ENCODE measurements around the gene RRAGC. TPM values are rescaled to one million over a fixed set of nuclear protein-coding genes. Genes with fewer than 3 reads are reported as not detected.

Gene RRAGC
- total and polyA plus RNA-seq, 3 experiments from 2014 or later = 10.3 to 21.9 (median 20.6) TPM

DNA sequence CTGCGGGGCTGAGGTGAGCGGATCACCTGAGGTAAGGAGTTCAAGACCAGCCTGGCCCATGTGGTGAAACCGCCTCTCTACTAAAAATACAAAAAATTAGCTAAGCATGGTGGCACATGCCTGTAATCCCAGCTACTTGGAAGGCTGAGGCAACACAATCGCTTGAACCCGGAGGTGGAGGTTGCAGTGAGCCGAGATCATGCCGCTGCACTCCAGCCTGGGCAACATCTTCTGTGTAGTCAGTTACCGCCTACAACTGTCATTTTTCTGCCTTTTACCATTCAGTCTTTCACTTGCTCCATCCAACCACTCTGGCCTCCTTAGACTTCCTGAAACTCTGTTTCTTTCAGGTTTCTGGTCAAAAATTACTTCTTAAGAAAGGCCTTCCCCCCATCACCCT lies 11.4 kb upstream of the RRAGC start:
- CTCF ChIA-PET = no interaction called here

DNA sequence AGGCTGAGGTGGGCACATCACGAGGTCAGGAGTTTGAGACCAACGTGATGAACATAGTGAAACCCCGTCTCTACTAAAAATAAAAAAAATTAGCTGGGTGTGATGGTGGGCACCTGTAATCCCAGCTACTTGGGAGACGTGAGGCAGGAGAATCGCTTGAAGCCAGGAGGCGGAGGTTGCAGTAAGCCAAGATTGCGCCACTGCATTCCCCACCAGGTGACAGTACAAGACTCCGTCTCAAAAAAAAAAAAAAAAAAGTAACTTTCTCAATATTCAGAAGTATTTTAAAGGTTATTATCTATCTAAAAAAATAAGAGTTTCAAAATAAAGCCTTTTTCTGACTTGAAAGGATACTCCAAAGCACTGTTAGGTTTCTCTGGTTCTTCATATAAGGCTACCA lies 7.6 kb upstream of the RRAGC start:
- Mint-ChIP-seq H3K36me3 (peaks cover 0 to 51% (median 4%) of the 10 kb centered on the region in 3 donors), H3K27me3 (no peaks in the 10 kb centered on the region), H3K4me3 (no peak overlapping the region), H3K4me1 (peaks cover 28 to 52% (median 43%) of the 10 kb centered on the region in 3 donors), H3K9me3 (no peaks in the 10 kb centered on the region), H3K27ac (no peak overlapping the region)
- CTCF ChIA-PET = no interaction called here
- no peak for DNase-seq
- Histone ChIP-seq H3K27me3 (ENCODE audit: insufficient read depth, low read length, poor library complexity, severe bottlenecking) (no peaks in the 10 kb centered on the region), H3K9me3 (ENCODE audit: low read length) (no peaks in the 10 kb centered on the region), H3K27ac (ENCODE audit: low read depth, low read length) (no peak overlapping the region), H3K4me3 (ENCODE audit: low read length) (no peak overlapping the region), H3K4me1 (ENCODE audit: insufficient read depth, low read length) (peaks cover 7% of the 10 kb centered on the region), H3K36me3 (ENCODE audit: insufficient read depth, low read length) (no peaks in the 10 kb centered on the region)
- POLR2A ChIA-PET = no interaction called here

More for the DNA sequence above, 11.4 kb upstream of the RRAGC start:
- H3K27me3 ChIP-seq (ENCODE audit: insufficient read depth, low read length, poor library complexity, severe bottlenecking) = no peaks in the 10 kb centered on the region
- H3K27ac Mint-ChIP-seq = peak overlapping the region in 5 of 8 donors; percentile 32 to 90 (median 50)
- no peaks in the 10 kb centered on the region for H3K9me3 Mint-ChIP-seq
- H3K27me3 Mint-ChIP-seq = no peaks in the 10 kb centered on the region
- H3K36me3 Mint-ChIP-seq = peaks cover 0 to 26% (median 4%) of the 10 kb centered on the region in 3 donors
- H3K4me1 ChIP-seq (ENCODE audit: insufficient read depth, low read length) = peaks cover 17% of the 10 kb centered on the region
- H3K4me1 Mint-ChIP-seq = peaks cover 29 to 45% (median 38%) of the 10 kb centered on the region in 3 donors
- no peaks in the 10 kb centered on the region for H3K36me3 ChIP-seq (ENCODE audit: insufficient read depth, low read length)
- H3K9me3 ChIP-seq (ENCODE audit: low read length) = no peaks in the 10 kb centered on the region
- no peak for DNase-seq
- POLR2A ChIA-PET = interaction anchor here (0.6 kb wide), 1 partner anchor 311 kb away, joined by 3 read pairs; no protein-coding TSS in a partner anchor
- H3K4me3 Mint-ChIP-seq = peak overlapping the region in 5 of 7 donors; percentile 13 to 93 (median 90)
- no peak overlapping the region for H3K4me3 ChIP-seq (ENCODE audit: low read length)
- H3K27ac ChIP-seq (ENCODE audit: low read depth, low read length) = no peak overlapping the region

DNA sequence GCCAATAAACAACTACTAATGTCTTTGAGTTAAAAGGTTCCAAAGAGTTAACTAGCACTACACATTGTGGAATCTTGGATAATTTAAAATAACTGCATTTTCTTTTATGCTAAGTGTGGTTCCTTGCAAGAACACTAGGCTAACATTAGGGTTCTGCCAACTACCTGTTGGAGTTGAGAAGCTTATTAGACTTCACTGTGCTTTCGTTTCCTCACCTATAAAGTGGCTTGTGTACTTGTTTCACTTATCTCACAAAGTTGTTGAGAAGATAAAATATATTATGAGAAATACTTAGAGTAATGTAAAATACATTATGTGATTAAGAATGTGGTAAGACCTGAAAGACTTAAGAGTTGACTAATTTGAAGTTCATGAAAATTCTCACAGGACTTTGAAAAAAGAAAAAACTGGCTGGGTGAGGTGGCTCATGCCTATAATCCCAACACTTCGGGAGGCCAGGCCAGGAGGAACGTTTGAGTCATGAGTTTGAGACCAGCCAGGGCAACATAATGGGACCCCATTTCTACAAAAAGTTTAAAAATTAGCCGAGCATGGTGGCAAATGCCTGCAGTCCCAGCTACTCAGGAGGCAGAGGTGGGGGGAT lies 5.6 kb upstream of the RRAGC start:
- ChIA-PET CTCF (no interaction called here), POLR2A (no interaction called here)
- H3K27me3 ChIP-seq (ENCODE audit: insufficient read depth, low read length, poor library complexity, severe bottlenecking) = no peaks in the 10 kb centered on the region
- Mint-ChIP-seq H3K36me3 (peaks cover 0 to 49% (median 4%) of the 10 kb centered on the region in 3 donors), H3K27ac (peak overlapping the region in 1 of 8 donors; percentile 47), H3K4me1 (peaks cover 28 to 54% (median 47%) of the 10 kb centered on the region in 3 donors), H3K27me3 (no peaks in the 10 kb centered on the region), H3K4me3 (no peak overlapping the region), H3K9me3 (no peaks in the 10 kb centered on the region)
- DNase-seq = no peak
- peaks cover 7% of the 10 kb centered on the region for H3K4me1 ChIP-seq (ENCODE audit: insufficient read depth, low read length)
- H3K27ac ChIP-seq (ENCODE audit: low read depth, low read length) = no peak overlapping the region
- H3K9me3 ChIP-seq (ENCODE audit: low read length) = no peaks in the 10 kb centered on the region
- no peaks in the 10 kb centered on the region for H3K36me3 ChIP-seq (ENCODE audit: insufficient read depth, low read length)
- no peak overlapping the region for H3K4me3 ChIP-seq (ENCODE audit: low read length)

DNA sequence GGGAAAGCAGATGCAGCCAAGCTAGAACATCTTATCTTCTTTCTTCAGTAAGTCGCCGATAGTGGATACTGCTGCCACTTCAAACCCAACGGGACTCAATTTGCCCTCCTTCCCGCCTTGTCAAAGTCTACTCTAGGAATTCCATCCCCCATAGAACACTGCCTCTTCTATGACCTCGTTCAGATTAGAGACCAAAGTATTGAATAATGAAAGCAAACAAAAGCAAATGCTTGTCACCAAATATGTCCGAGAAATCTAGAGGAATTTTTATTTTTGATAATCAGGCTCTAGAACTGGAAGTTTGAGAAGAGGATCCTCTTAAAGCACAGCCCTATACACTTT lies 853 bp upstream of the RRAGC start:
- CTCF ChIA-PET = interaction anchor here (1.1 kb wide), 2 partner anchors 105 to 239 kb away, joined by 3 read pairs; no protein-coding TSS in a partner anchor
- H3K9me3 Mint-ChIP-seq = no peaks in the 10 kb centered on the region
- peak overlapping the region; percentile 34 to 95 (median 92) for H3K27ac Mint-ChIP-seq
- peaks cover under 1% of the 10 kb centered on the region for H3K36me3 ChIP-seq (ENCODE audit: insufficient read depth, low read length)
- H3K9me3 ChIP-seq (ENCODE audit: low read length) = no peaks in the 10 kb centered on the region
- peaks cover 0 to 47% (median 4%) of the 10 kb centered on the region in 3 donors for H3K36me3 Mint-ChIP-seq
- H3K27me3 ChIP-seq (ENCODE audit: insufficient read depth, low read length, poor library complexity, severe bottlenecking) = no peaks in the 10 kb centered on the region
- no peaks in the 10 kb centered on the region for H3K27me3 Mint-ChIP-seq
- peak overlapping the region; percentile 90 to 97 (median 94) for H3K4me3 Mint-ChIP-seq
- H3K4me3 ChIP-seq (ENCODE audit: low read length) = peak overlapping the region; percentile 85
- H3K27ac ChIP-seq (ENCODE audit: low read depth, low read length) = peak overlapping the region; percentile 26
- DNase-seq = no peak
- peaks cover 42 to 80% (median 74%) of the 10 kb centered on the region in 3 donors for H3K4me1 Mint-ChIP-seq
- H3K4me1 ChIP-seq (ENCODE audit: insufficient read depth, low read length) = peaks cover 22% of the 10 kb centered on the region
- POLR2A ChIA-PET = no interaction called here

GRCh38 chr1:38858833-38859560 lies 575 bp downstream of the RRAGC start:
- H3K27ac Mint-ChIP-seq = peak overlapping the region; percentile 54 to 94 (median 90)
- POLR2A ChIA-PET = interaction anchor here (1.2 kb wide), 1 partner anchor 118 kb away, joined by 5 read pairs; no protein-coding TSS in a partner anchor

GRCh38 chr1:38852780-38853179 lies 6.8 kb downstream of the RRAGC start:
- Mint-ChIP-seq H3K36me3 (peaks cover 0 to 65% (median 22%) of the 10 kb centered on the region in 3 donors), H3K4me3 (no peak overlapping the region), H3K9me3 (no peaks in the 10 kb centered on the region), H3K27ac (peak overlapping the region in 5 of 8 donors; percentile 1 to 77 (median 34)), H3K27me3 (no peaks in the 10 kb centered on the region), H3K4me1 (peaks cover 23 to 47% (median 47%) of the 10 kb centered on the region in 3 donors)
- DNase-seq = no peak
- Histone ChIP-seq H3K4me1 (ENCODE audit: insufficient read depth, low read length) (peaks cover 1% of the 10 kb centered on the region), H3K4me3 (ENCODE audit: low read length) (no peak overlapping the region), H3K36me3 (ENCODE audit: insufficient read depth, low read length) (peaks cover 14% of the 10 kb centered on the region), H3K27me3 (ENCODE audit: insufficient read depth, low read length, poor library complexity, severe bottlenecking) (no peaks in the 10 kb centered on the region), H3K27ac (ENCODE audit: low read depth, low read length) (no peak overlapping the region), H3K9me3 (ENCODE audit: low read length) (no peaks in the 10 kb centered on the region)
- CTCF ChIA-PET = no interaction called here
- POLR2A ChIA-PET = no interaction called here

More at GRCh38 chr1:38858833-38859560, 575 bp downstream of the RRAGC start:
- H3K36me3 ChIP-seq (ENCODE audit: insufficient read depth, low read length) = peaks cover 6% of the 10 kb centered on the region
- H3K9me3 ChIP-seq (ENCODE audit: low read length) = no peaks in the 10 kb centered on the region
- H3K27ac ChIP-seq (ENCODE audit: low read depth, low read length) = peak overlapping the region; percentile 58
- peak in 3 of 5 donors; percentile 21 to 63 (median 32) for DNase-seq
- Mint-ChIP-seq H3K36me3 (peaks cover 0 to 47% (median 9%) of the 10 kb centered on the region in 3 donors), H3K4me1 (peaks cover 46 to 82% (median 76%) of the 10 kb centered on the region in 3 donors), H3K27me3 (no peaks in the 10 kb centered on the region), H3K9me3 (no peaks in the 10 kb centered on the region), H3K4me3 (peak overlapping the region; percentile 90 to 97 (median 94))
- CTCF ChIA-PET = interaction anchor here (1.1 to 1.2 kb wide), 2 partner anchors 107 to 167 kb away, joined by 3 read pairs; partner anchors contain the start of gene NDUFS5
- no peaks in the 10 kb centered on the region for H3K27me3 ChIP-seq (ENCODE audit: insufficient read depth, low read length, poor library complexity, severe bottlenecking)
- H3K4me1 ChIP-seq (ENCODE audit: insufficient read depth, low read length) = peaks cover 22% of the 10 kb centered on the region
- H3K4me3 ChIP-seq (ENCODE audit: low read length) = peak overlapping the region; percentile 89

GRCh38 chr1:38848071-38848470 lies 11.5 kb downstream of the RRAGC start:
- Histone ChIP-seq H3K4me1 (ENCODE audit: insufficient read depth, low read length) (no peaks in the 10 kb centered on the region), H3K9me3 (ENCODE audit: low read length) (no peaks in the 10 kb centered on the region), H3K27me3 (ENCODE audit: insufficient read depth, low read length, poor library complexity, severe bottlenecking) (no peaks in the 10 kb centered on the region), H3K27ac (ENCODE audit: low read depth, low read length) (no peak overlapping the region), H3K36me3 (ENCODE audit: insufficient read depth, low read length) (peaks cover 9% of the 10 kb centered on the region), H3K4me3 (ENCODE audit: low read length) (no peak overlapping the region)
- Mint-ChIP-seq H3K9me3 (no peaks in the 10 kb centered on the region), H3K4me1 (peaks cover 15 to 36% (median 22%) of the 10 kb centered on the region in 3 donors), H3K27ac (peak overlapping the region in 2 of 8 donors; percentile 57 to 58), H3K27me3 (no peaks in the 10 kb centered on the region), H3K4me3 (no peak overlapping the region), H3K36me3 (peaks cover 6 to 77% (median 29%) of the 10 kb centered on the region in 3 donors)
- no peak for DNase-seq
- POLR2A ChIA-PET = no interaction called here
- CTCF ChIA-PET = no interaction called here

- Mint-ChIP-seq H3K27me3 (no peaks in the 10 kb centered on the region), H3K4me3 (no peak overlapping the region), H3K36me3 (peaks cover 6 to 75% (median 25%) of the 10 kb centered on the region in 3 donors), H3K9me3 (no peaks in the 10 kb centered on the region), H3K4me1 (peaks cover 11 to 35% (median 20%) of the 10 kb centered on the region in 3 donors), H3K27ac (peak overlapping the region in 1 of 8 donors; percentile 76)
- no peak overlapping the region for H3K27ac ChIP-seq (ENCODE audit: low read depth, low read length)
- no peak for DNase-seq
- no peaks in the 10 kb centered on the region for H3K4me1 ChIP-seq (ENCODE audit: insufficient read depth, low read length)
- no peaks in the 10 kb centered on the region for H3K9me3 ChIP-seq (ENCODE audit: low read length)
- CTCF ChIA-PET = interaction anchor here (1.1 to 1.8 kb wide), 3 partner anchors 11 to 246 kb away, joined by 3 to 5 read pairs (median 3); no protein-coding TSS in a partner anchor
- peaks cover 5% of the 10 kb centered on the region for H3K36me3 ChIP-seq (ENCODE audit: insufficient read depth, low read length)
- no peak overlapping the region for H3K4me3 ChIP-seq (ENCODE audit: low read length)
- POLR2A ChIA-PET = no interaction called here
- no peaks in the 10 kb centered on the region for H3K27me3 ChIP-seq (ENCODE audit: insufficient read depth, low read length, poor library complexity, severe bottlenecking)
Measured at GRCh38 chr1:38846210-38846609, 13.4 kb downstream of the RRAGC start.

Measured in CD8-positive, alpha-beta memory T cell (primary cell).